ENCODE results near the gene SYNM.

SYNM gene

DNA sequence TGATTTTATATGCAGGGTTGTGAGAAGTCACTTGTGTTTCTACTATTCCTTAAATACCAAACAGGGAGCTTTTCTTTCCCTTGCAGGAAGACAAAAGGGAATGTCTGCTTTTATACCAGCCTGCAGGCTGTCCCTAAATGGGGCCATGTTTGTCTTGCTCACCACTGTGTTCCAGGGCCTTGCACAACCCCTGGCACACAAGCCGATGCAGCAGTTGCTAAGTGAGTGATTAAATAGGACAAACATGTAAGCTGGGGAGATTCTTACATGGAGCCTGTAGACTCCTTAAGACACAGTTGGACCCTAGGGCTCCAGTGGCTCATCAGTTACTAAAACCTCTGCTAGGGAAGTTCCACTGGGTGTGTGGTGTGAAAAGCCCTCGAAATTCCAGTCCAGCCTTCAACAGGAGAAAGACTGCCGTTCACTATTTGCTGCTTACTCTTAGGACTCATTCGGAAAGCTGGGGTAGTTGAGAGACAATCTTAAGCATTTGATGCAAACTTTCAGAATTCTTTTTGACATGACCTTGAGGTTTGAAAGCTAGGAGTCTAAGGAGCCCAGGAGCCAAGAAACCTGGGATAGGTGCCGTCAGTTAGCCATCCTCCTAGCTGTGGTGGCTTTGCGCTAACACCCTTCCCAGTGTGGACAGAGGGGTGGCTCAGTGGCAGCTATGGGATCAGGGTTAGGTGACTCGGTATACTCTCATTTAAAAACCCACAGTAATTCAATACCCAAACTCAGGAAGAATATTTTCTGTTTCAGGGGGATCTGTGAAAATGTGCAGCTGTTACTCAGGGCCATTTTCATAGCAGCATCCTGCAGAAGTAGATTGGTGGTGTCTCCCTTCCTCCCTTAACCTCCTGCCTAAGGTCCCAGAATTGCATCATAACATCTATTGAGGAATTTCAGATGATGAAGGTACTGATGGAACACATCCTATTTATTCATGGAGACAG, 39.1 kb downstream of the SYNM start:
- TF ChIP-seq, protein P1, sequence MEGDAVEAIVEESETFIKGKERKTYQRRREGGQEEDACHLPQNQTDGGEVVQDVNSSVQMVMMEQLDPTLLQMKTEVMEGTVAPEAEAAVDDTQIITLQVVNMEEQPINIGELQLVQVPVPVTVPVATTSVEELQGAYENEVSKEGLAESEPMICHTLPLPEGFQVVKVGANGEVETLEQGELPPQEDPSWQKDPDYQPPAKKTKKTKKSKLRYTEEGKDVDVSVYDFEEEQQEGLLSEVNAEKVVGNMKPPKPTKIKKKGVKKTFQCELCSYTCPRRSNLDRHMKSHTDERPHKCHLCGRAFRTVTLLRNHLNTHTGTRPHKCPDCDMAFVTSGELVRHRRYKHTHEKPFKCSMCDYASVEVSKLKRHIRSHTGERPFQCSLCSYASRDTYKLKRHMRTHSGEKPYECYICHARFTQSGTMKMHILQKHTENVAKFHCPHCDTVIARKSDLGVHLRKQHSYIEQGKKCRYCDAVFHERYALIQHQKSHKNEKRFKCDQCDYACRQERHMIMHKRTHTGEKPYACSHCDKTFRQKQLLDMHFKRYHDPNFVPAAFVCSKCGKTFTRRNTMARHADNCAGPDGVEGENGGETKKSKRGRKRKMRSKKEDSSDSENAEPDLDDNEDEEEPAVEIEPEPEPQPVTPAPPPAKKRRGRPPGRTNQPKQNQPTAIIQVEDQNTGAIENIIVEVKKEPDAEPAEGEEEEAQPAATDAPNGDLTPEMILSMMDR (conservative IDR thresholded peaks at IDR 0.05; ENCODE audit: low read depth, low read length): no peak
- peak; percentile 47 for DNase-seq (ENCODE audit: low read depth)
- no peak overlapping the region for H3K4me3 ChIP-seq (ENCODE audit: low read depth, low read length)

GRCh38 chr15:99145005-99145404, 40.1 kb downstream of the SYNM start:
- H3K4me3 ChIP-seq (ENCODE audit: low read depth, low read length): no peak overlapping the region
- no peak for DNase-seq (ENCODE audit: low read depth)

DNA sequence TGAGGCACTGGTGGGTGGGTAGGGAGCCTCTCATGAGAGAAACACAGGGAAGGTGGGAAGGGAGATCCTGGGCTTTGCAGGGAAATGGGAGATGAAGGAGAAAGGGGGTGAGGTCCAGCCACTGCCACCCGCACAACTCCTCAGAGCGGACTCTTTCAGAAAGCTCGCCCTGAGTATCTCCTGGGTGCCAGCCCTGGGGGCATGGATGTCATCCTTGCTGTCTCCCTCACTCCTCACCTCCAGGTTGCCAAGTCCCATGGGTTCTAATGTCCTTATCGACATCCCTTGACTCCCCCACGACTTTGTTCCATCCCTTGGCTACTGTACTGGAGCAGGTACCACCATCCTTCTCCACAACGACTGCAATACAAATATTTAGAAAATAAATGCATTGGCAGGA, 40.9 kb downstream of the SYNM start:
- TF ChIP-seq, protein P1 (conservative IDR thresholded peaks at IDR 0.05; ENCODE audit: low read depth, low read length): no peak
- H3K4me3 ChIP-seq (ENCODE audit: low read depth, low read length): no peak overlapping the region
- DNase-seq (ENCODE audit: low read depth): no peak

More at GRCh38 chr15:99145005-99145404, 40.1 kb downstream of the SYNM start:
- TF ChIP-seq, protein P1 (conservative IDR thresholded peaks at IDR 0.05; ENCODE audit: low read depth, low read length): no peak

- no peak overlapping the region for H3K4me3 ChIP-seq (ENCODE audit: low read depth, low read length)
- DNase-seq (ENCODE audit: low read depth): no peak
- TF ChIP-seq, protein P1 (conservative IDR thresholded peaks at IDR 0.05; ENCODE audit: low read depth, low read length): no peak
These were observed 41.8 kb downstream of the SYNM start for GRCh38 chr15:99146661-99147060.

GRCh38 chr15:99148851-99149276, 44.0 kb downstream of the SYNM start:
- no peak overlapping the region for H3K4me3 ChIP-seq (ENCODE audit: low read depth, low read length)

GRCh38 chr15:99149366-99149765, 44.5 kb downstream of the SYNM start:
- TF ChIP-seq, protein P1 (conservative IDR thresholded peaks at IDR 0.05; ENCODE audit: low read depth, low read length): no peak
- no peak overlapping the region for H3K4me3 ChIP-seq (ENCODE audit: low read depth, low read length)
- DNase-seq (ENCODE audit: low read depth): no peak

More at GRCh38 chr15:99148851-99149276, 44.0 kb downstream of the SYNM start:
- no peak for DNase-seq (ENCODE audit: low read depth)
- TF ChIP-seq, protein P1 (conservative IDR thresholded peaks at IDR 0.05; ENCODE audit: low read depth, low read length): no peak

All from choroid plexus epithelial cell (primary cell).